Epithelial cell of proximal tubule (primary cell): Measurements from ENCODE around the gene CELSR2. TPM values are rescaled to one million over a fixed set of nuclear protein-coding genes. Genes with fewer than 3 reads are reported as not detected.

Experiments used
- DNase-seq: peaks from one replicate; pipeline ENCODE4 v3.0.0-alpha.2; 2011; ENCODE audit warnings: low read depth
- H3K4me3 ChIP-seq: 2 replicates; pipeline ENCODE4 v1.5.1; 2011; ENCODE audit warnings: low read depth, mild to moderate bottlenecking, low read length
- total RNA-seq: library from RNA; depleted of rRNA; stranded (reverse); fragments of >200 nt; gene quantifications from 2 replicates; pipeline ENCODE4 v1.2.3, GENCODE V29; 2015
- TF ChIP-seq, protein P1 (sequence below): conservative IDR thresholded peaks from 2 replicates; pipeline ENCODE4 v1.5.1; 2012; ENCODE audit warnings: low read depth, mild to moderate bottlenecking, low read length

The CELSR2 gene
- total RNA-seq, 1 donor from 2014 or later, result 14.2 TPM

DNA sequence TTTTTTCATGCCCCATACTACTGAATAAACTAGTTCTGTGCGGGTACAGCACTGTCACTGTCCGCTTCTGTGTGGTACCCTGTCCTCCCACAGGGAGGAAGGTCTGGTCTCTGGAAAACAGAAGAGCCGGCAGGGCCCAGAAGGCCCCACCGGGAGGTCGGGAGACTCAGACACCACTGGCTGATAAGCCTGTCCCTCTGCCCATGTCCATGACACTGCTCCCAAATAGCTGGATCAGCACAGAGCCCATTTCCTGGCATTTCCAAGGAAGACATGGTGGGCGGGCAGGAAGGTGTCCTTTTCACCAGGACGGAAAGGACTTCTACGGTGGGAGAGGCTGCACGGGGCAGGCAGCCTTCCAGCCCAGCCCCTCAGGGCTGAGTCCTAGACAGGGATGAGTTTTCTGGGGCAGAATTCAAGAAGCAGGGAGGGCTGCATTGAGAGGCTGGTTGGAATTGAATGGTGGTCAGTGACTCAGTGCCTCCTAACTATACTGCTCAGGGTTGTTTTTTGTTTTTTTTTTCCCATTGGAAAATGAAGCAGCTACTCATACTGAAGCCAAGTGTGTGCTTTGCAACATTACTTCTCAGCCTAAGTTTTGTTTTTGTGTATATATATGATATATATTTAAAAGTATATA is 26.5 kb downstream of the CELSR2 start:
- no peak for DNase-seq
- TF ChIP-seq, protein P1, sequence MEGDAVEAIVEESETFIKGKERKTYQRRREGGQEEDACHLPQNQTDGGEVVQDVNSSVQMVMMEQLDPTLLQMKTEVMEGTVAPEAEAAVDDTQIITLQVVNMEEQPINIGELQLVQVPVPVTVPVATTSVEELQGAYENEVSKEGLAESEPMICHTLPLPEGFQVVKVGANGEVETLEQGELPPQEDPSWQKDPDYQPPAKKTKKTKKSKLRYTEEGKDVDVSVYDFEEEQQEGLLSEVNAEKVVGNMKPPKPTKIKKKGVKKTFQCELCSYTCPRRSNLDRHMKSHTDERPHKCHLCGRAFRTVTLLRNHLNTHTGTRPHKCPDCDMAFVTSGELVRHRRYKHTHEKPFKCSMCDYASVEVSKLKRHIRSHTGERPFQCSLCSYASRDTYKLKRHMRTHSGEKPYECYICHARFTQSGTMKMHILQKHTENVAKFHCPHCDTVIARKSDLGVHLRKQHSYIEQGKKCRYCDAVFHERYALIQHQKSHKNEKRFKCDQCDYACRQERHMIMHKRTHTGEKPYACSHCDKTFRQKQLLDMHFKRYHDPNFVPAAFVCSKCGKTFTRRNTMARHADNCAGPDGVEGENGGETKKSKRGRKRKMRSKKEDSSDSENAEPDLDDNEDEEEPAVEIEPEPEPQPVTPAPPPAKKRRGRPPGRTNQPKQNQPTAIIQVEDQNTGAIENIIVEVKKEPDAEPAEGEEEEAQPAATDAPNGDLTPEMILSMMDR, result no peak
- no peak overlapping the region for H3K4me3 ChIP-seq

DNA sequence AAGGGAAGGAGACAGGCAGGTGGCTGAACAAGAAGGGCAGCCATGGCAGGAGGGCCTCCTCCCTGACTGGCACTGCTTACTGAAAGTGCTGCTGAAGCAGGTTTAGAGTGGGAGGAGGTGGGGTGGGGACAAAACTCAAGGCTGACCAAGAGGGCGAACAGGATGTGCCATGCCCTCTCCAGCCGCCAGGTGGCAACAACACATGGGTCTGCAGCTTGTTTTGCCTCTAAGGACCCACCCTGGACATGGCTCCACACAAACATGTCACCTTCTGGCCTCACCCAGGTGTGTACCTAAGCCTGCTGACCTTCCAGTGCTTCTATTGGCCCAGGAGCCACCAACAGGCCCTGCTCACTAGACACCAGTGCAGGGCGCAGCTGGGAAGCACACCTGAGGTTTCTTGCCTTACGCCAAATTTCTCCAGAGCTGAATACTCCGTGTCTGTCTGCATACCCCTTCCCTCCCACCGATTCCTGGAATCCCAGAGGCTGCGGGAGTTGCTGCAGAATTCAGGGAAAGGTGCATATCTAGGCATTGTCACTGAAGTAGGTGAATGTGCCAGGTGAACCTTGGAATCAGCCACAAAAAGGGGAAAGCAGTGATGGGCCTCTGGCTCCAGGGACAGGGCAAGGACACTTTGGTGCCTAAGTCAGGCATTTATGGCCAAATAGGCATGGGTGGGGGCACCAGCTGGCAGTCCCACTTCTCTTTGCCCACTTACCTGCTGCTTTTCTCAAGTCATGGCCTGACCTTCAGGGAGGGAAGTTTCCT is 28.3 kb downstream of the CELSR2 start:
- DNase-seq, result no peak
- H3K4me3 ChIP-seq, result no peak overlapping the region
- TF ChIP-seq, protein P1, result peak; percentile 88

DNA sequence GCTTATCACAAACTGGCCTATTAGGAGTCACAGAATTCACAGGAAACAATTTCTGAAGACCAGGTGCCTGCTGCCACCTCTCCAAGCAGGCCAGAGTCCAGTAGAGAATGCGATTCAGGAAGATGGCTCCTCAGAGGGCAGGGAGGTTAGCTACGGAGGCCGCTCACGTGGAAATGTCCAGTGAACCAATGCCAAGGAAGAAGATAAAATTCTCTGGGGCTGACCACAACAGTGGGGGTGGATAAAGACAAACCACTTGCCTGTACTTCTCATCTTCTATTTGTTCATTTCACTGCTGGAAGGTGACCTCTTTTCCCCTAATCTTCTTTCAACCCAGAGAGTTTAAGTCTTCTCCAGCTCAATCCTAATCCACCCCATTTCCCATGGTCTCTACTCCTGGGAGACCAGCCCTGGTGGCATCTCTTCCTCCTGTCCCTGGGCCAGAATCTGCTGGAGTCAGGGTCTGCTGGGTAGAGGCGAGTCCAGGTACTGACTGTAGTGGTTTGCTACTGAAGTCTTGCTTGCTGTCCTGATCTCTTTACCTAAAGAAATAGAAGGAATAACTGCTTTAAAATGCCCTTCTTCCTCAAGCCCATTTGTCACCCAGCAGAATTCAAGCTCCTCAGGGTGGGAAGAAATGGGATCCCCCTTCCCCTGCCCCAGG is 30.4 kb downstream of the CELSR2 start:
- H3K4me3 ChIP-seq, result no peak overlapping the region
- DNase-seq, result no peak
- TF ChIP-seq, protein P1, result no peak

DNA sequence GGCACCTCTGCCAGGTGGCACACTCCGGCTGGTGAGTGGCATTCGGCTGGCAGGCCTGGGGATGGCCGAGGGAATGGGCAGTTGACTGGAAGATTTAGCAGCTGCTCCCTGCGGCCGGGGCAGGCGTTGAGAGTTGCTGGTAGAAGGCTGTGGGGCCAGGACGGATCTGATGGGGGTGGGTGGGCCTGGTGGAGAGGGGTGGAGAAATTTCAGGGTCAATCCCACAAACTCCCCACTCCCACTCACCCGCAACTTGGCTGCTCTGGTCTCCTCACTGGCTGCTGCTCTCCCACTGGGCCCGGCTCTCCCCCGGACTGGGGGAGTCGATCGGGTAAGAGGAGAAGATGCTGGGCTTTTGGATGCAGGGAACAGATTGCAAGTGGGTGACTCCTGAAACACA is 31.5 kb downstream of the CELSR2 start:
- DNase-seq, result no peak
- no peak overlapping the region for H3K4me3 ChIP-seq
- TF ChIP-seq, protein P1, result no peak

DNA sequence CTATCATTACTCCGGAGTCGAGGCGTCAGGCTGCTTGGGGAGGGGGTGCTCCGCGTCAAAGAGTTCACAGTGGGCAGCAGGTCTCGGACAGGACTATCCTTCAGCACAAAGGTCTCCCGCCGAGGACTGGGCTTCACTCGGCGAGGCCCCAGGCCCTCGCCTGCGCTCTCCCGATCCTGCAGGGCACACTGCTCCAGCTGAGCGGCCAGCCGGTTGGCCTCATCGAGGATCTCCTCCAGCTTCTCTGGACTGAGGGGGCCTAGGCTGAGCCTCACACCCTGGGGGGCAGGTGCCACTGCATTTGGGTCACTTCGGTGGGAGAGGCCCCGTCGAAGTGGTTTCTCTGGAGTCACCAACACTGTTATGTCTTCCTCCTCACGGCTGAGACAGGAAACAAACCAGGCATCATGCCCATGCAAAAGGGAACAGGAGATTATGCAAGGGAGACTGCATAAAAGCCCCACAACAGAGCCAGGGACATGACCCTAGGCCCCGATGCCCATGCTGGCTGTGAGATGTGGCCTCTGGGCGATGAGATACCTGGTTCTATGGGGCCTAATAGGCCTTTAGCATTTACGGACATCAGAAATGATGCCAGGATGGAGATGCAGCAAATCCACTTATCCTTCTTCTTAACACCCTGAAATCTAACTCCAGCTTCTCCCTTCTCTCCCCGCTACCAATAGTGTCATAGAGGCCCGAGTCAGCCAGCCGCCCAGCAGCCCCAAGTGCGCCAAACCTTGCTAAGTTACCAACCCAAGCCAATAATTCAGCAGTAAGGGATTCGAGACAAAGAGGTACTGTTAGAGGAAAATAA is 32.5 kb downstream of the CELSR2 start:
- no peak for DNase-seq
- peak overlapping the region; percentile 63 for H3K4me3 ChIP-seq
- TF ChIP-seq, protein P1, result no peak

DNA sequence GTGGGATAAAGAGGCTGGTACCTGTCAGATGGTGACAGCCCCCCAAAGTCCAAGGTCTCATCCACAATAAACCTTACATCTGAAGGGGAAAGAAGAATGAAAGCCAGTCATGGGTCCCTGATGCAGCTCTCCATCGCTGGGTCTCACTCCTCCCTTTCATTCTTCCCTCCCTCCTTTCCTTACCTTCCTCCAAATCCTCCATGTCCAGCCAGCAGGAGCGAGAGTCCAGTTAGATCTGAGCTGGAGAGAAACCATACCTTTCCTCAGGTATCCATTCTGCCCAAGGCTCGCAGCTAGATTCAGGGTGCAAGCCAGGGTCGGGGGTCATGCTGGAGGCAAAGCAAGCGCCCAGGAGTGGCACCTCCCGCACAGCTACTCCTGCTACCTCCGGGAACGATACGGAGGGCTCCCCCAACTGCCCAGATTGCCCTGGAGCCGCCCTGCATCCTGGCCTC is 33.2 kb downstream of the CELSR2 start:
- TF ChIP-seq, protein P1, result no peak
- H3K4me3 ChIP-seq, result peak overlapping the region; percentile 63
- no peak for DNase-seq
